H1 (cell line): ENCODE results near the gene ADAM19. TPM values are rescaled to one million over a fixed set of nuclear protein-coding genes. Genes with fewer than 3 reads are reported as not detected.
A peak's percentile ranks its signal among the peaks of the same experiment; 100 is the strongest.

Source experiments
- CTCF ChIA-PET: fragments of 300-600 bp; sonication (Branson Sonifier 250); formaldehyde crosslinking; loops from one replicate; lab custom pipeline; 2021; ENCODE audit not compliant: partially characterized antibody; lab: Charles Lee
- POLR2A ChIA-PET: fragments of 300-600 bp; sonication (Branson Sonifier 250); formaldehyde crosslinking; loops from one replicate; lab custom pipeline; 2021; ENCODE audit warnings: inconsistent platforms; ENCODE audit not compliant: partially characterized antibody; lab: Charles Lee
- DNase-seq, 2 experiments: peaks; one replicate each; pipeline versions ENCODE4 v3.0.0 to v3.0.0-alpha.2; 2010 to 2022; ENCODE audit warnings: low spot score in 2 of 2, low read depth in 1 of 2, mixed read lengths in 1 of 2
- FAIRE-seq: peaks from 2 replicates; lab custom pipeline; 2011; peaks lifted over from hg19 to GRCh38; lab: Jason Lieb, UNC
- H2AFZ ChIP-seq: 2 replicates; pipeline ENCODE4 v1.8.1; 2012; ENCODE audit warnings: low read length, inconsistent platforms
- H2AK5ac ChIP-seq: 2 replicates; pipeline ENCODE4 v1.6.1; 2013; ENCODE audit warnings: low read depth, low read length
- H2BK120ac ChIP-seq: replicated peaks from 2 replicates; pipeline ENCODE3; 2013; ENCODE audit warnings: low read depth, low read length, inconsistent platforms
- H2BK12ac ChIP-seq: 2 replicates; pipeline ENCODE4 v1.6.1; 2013; ENCODE audit warnings: low read depth, low read length
- H2BK15ac ChIP-seq: 2 replicates; pipeline ENCODE4 v1.6.1; 2013; ENCODE audit warnings: low read length
- H2BK20ac ChIP-seq: 2 replicates; pipeline ENCODE4 v1.6.1; 2013; ENCODE audit warnings: low read length
- H2BK5ac ChIP-seq: 2 replicates; pipeline ENCODE4 v1.6.1; 2013; ENCODE audit warnings: low read depth, low read length
- H3K14ac ChIP-seq: 2 replicates; pipeline ENCODE4 v1.6.1; 2013; ENCODE audit warnings: inconsistent platforms; ENCODE audit not compliant: insufficient read length
- H3K18ac ChIP-seq: 2 replicates; pipeline ENCODE4 v1.6.1; 2013; ENCODE audit warnings: low read length; ENCODE audit errors: extremely low read depth
- H3K23ac ChIP-seq: 2 replicates; pipeline ENCODE4 v1.6.1; 2013; ENCODE audit warnings: inconsistent platforms; ENCODE audit not compliant: insufficient read length
- H3K23me2 ChIP-seq: 2 replicates; pipeline ENCODE4 v1.6.1; 2013; ENCODE audit warnings: low read depth, low read length
- H3K27ac ChIP-seq: 2 replicates; pipeline ENCODE4 v1.6.1; 2011; ENCODE audit warnings: low read depth, low read length, inconsistent platforms
- H3K27me3 ChIP-seq, 4 experiments: replicated peaks in 1 of 4; 1 replicate in 1 of 4; 2 replicates in 3 of 4; pipeline versions ENCODE4 v1.6.1 to v1.8.1; 2011 to 2013; ENCODE audit warnings: low read length in 3 of 4, mild to moderate bottlenecking in 3 of 4, inconsistent platforms in 2 of 4, mixed read lengths in 2 of 4, moderate library complexity in 1 of 4; ENCODE audit not compliant: control insufficient read depth in 3 of 4, insufficient read depth in 3 of 4; ENCODE audit errors: extremely low read depth in 1 of 4
- H3K36me3 ChIP-seq, 4 experiments: 2 replicates each; pipeline versions ENCODE4 v1.6.1 to v1.8.1; 2011 to 2013; ENCODE audit warnings: mild to moderate bottlenecking in 4 of 4, low read length in 3 of 4, moderate library complexity in 2 of 4, control low read depth in 1 of 4, inconsistent platforms in 1 of 4; ENCODE audit not compliant: insufficient read depth in 4 of 4, control insufficient read depth in 2 of 4
- H3K4ac ChIP-seq: replicated peaks from 2 replicates; pipeline ENCODE3; 2013; ENCODE audit warnings: low read length, low read depth, mixed read lengths, inconsistent platforms; ENCODE audit not compliant: insufficient read length
- H3K4me1 ChIP-seq, 4 experiments: replicated peaks in 1 of 4; 1 replicate in 1 of 4; 2 replicates in 3 of 4; pipeline versions ENCODE4 v1.6.1 to v1.8.1; 2011 to 2013; ENCODE audit warnings: low read length in 3 of 4, inconsistent platforms in 2 of 4, mixed read lengths in 1 of 4; ENCODE audit not compliant: insufficient read depth in 4 of 4, control insufficient read depth in 3 of 4
- H3K4me2 ChIP-seq, 2 experiments: 2 replicates each; pipeline versions ENCODE4 v1.6.1 to v1.8.1; 2011 to 2013; ENCODE audit warnings: low read depth in 2 of 2, low read length in 2 of 2, control low read depth in 1 of 2, inconsistent platforms in 1 of 2, mild to moderate bottlenecking in 1 of 2; ENCODE audit not compliant: insufficient read depth in 1 of 2
- H3K4me3 ChIP-seq, 4 experiments: fragments of 200-600, 300-600 bp in 1 of 4; sonication (generic), shearing (Covaris generic), sonication (Bioruptor Twin) in 1 of 4; 2 replicates each; pipeline versions ENCODE4 v1.5.1 to v1.8.1; 2011 to 2016; ENCODE audit warnings: low read length in 4 of 4, low read depth in 3 of 4, control low read depth in 2 of 4, inconsistent platforms in 2 of 4, mild to moderate bottlenecking in 2 of 4, mixed read lengths in 1 of 4, moderate library complexity in 1 of 4; ENCODE audit not compliant: insufficient read depth in 2 of 4; ENCODE audit errors: extremely low read depth in 1 of 4
- H3K56ac ChIP-seq: replicated peaks from 2 replicates; pipeline ENCODE3; 2013; ENCODE audit warnings: low read depth, mild to moderate bottlenecking, mixed read lengths, low read length, inconsistent platforms; ENCODE audit not compliant: insufficient read length
- H3K79me1 ChIP-seq: 2 replicates; pipeline ENCODE4 v1.6.1; 2013; ENCODE audit warnings: low read depth, low read length, control low read depth
- H3K79me2 ChIP-seq, 2 experiments: 2 replicates each; pipeline versions ENCODE4 v1.6.1 to v1.8.1; 2012 to 2013; ENCODE audit warnings: low read length in 2 of 2, mild to moderate bottlenecking in 2 of 2, inconsistent platforms in 1 of 2; ENCODE audit not compliant: insufficient read depth in 2 of 2, control insufficient read depth in 1 of 2
- H3K9ac ChIP-seq, 4 experiments: replicated peaks in 1 of 4; 1 replicate in 1 of 4; 2 replicates in 3 of 4; pipeline versions ENCODE4 v1.6.1 to v1.8.1; 2011 to 2013; ENCODE audit warnings: low read depth in 3 of 4, low read length in 3 of 4, control low read depth in 2 of 4, mild to moderate bottlenecking in 2 of 4, moderate library complexity in 2 of 4, inconsistent platforms in 1 of 4; ENCODE audit errors: extremely low read depth in 1 of 4
- H3K9me3 ChIP-seq, 2 experiments: 2 replicates each; pipeline versions ENCODE4 v1.6.1 to v1.8.1; 2012 to 2013; ENCODE audit warnings: mild to moderate bottlenecking in 2 of 2, moderate library complexity in 2 of 2, control low read depth in 1 of 2, inconsistent platforms in 1 of 2, low read depth in 1 of 2, low read length in 1 of 2, mixed read lengths in 1 of 2; ENCODE audit not compliant: insufficient read depth in 2 of 2
- H4K20me1 ChIP-seq, 2 experiments: replicated peaks in 1 of 2; 2 replicates each; pipeline versions ENCODE3 to v1.8.1; 2011 to 2013; ENCODE audit warnings: inconsistent platforms in 2 of 2, low read length in 2 of 2, mild to moderate bottlenecking in 1 of 2; ENCODE audit not compliant: insufficient read depth in 2 of 2, control insufficient read depth in 1 of 2
- H4K5ac ChIP-seq: 2 replicates; pipeline ENCODE4 v1.6.1; 2013; ENCODE audit warnings: low read length, low read depth, mixed read lengths, inconsistent platforms; ENCODE audit not compliant: insufficient read length
- H4K8ac ChIP-seq: 2 replicates; pipeline ENCODE4 v1.8.0; 2013; ENCODE audit warnings: mild to moderate bottlenecking, moderate library complexity, low read length, inconsistent platforms; ENCODE audit not compliant: insufficient read depth; ENCODE audit errors: extremely low read depth
- H4K91ac ChIP-seq: replicated peaks from 2 replicates; pipeline ENCODE3; 2013; ENCODE audit warnings: low read length, mixed read lengths, inconsistent platforms; ENCODE audit not compliant: insufficient read length
- BACH1 ChIP-seq: IDR thresholded peaks from 2 replicates; pipeline ENCODE4 v1.6.1; 2012; ENCODE audit warnings: low read length, improper control_type of control experiment
- CBX8 ChIP-seq: fragments of 300-800, 300-1000 bp; sonication (generic); IDR thresholded peaks from 2 replicates; pipeline ENCODE4 v1.7.1; 2016; ENCODE audit warnings: low read depth, low read length, borderline replicate concordance
- CHD1 ChIP-seq: IDR thresholded peaks from 2 replicates; pipeline ENCODE4 v1.6.1; 2012; ENCODE audit warnings: low read depth, low read length, improper control_type of control experiment
- E2F6 ChIP-seq: IDR thresholded peaks from 2 replicates; pipeline ENCODE4 v1.6.1; 2012; ENCODE audit warnings: inconsistent platforms
- GABPA ChIP-seq: IDR thresholded peaks from 2 replicates; pipeline ENCODE4 v1.6.1; 2011; ENCODE audit warnings: mild to moderate bottlenecking, low read length, moderate library complexity, borderline replicate concordance; ENCODE audit not compliant: insufficient read depth
- JUND ChIP-seq: IDR thresholded peaks from 2 replicates; pipeline ENCODE4 v1.6.1; 2011; ENCODE audit warnings: mild to moderate bottlenecking, improper control_type of control experiment, low read length
- KDM1A ChIP-seq: fragments of 200-600, 300-600 bp; sonication (generic); IDR thresholded peaks from 2 replicates; pipeline ENCODE4 v1.7.1; 2016; ENCODE audit warnings: mild to moderate bottlenecking, low read length, borderline replicate concordance
- KDM4A ChIP-seq: IDR thresholded peaks from one replicate; pipeline ENCODE4 v1.7.1; 2012; ENCODE audit warnings: low read depth, mild to moderate bottlenecking, moderate library complexity, low read length, inconsistent platforms; ENCODE audit not compliant: severe bottlenecking
- MAX ChIP-seq: IDR thresholded peaks from 2 replicates; pipeline ENCODE4 v1.6.1; 2012; ENCODE audit warnings: inconsistent platforms
- POLR2A ChIP-seq, 2 experiments: IDR thresholded peaks; 1 replicate in 1 of 2; 2 replicates in 1 of 2; pipeline ENCODE4 v1.6.1; 2011; ENCODE audit warnings: low read depth in 2 of 2, low read length in 2 of 2, mild to moderate bottlenecking in 2 of 2; ENCODE audit errors: control extremely low read depth in 1 of 2
- RXRA ChIP-seq: IDR thresholded peaks from 2 replicates; pipeline ENCODE4 v1.6.1; 2011; ENCODE audit warnings: low read depth, mild to moderate bottlenecking, low read length, moderate library complexity; ENCODE audit not compliant: insufficient read depth
- SUZ12 ChIP-seq: fragments of 200-600 bp; sonication (generic); IDR thresholded peaks from 2 replicates; pipeline ENCODE4 v1.6.1; 2012; ENCODE audit warnings: mild to moderate bottlenecking, inconsistent platforms, low read length, moderate library complexity, mixed read lengths
- TAF1 ChIP-seq: IDR thresholded peaks from 2 replicates; pipeline ENCODE4 v1.6.1; 2011; ENCODE audit warnings: mild to moderate bottlenecking, low read depth, low read length
- TAF7 ChIP-seq: optimal IDR thresholded peaks from 2 replicates; pipeline ENCODE3; 2011; ENCODE audit warnings: low read depth, mild to moderate bottlenecking, inconsistent platforms, low read length, moderate library complexity, borderline replicate concordance
- WGBS, 2 experiments: shearing (Covaris generic) in 1 of 2; methylation state at CpG; one replicate each; pipeline versions ENCODE4 v1.1.6 to v1.1.7; 2013 to 2015; ENCODE audit warnings: low lambda C conversion rate in 2 of 2, mixed read lengths in 2 of 2, inconsistent platforms in 1 of 2, low coverage in 1 of 2, missing lambda C conversion rate in 1 of 2; ENCODE audit not compliant: insufficient replicate concordance in 2 of 2, insufficient coverage in 1 of 2, insufficient read length in 1 of 2; ENCODE audit errors: extremely low coverage in 1 of 2, missing lambda C conversion rate in 1 of 2; 5-methylcytosine and 5-hydroxymethylcytosine counted together
- polyA plus RNA-seq, 7 experiments: library from polyadenylated mRNA; depleted of rRNA in 3 of 7; stranded (reverse) in 5 of 7; unstranded in 2 of 7; fragments of >200 nt in 5 of 7; fragments of 200-250 nt in 2 of 7; gene quantifications; 1 replicate in 5 of 7; 2 replicates in 1 of 7; 4 replicates in 1 of 7; pipeline versions ENCODE4 v1.2.1 to v1.2.3, GENCODE V29; 2011 to 2013; ENCODE audit warnings: missing spikeins in 2 of 7, mixed read lengths in 2 of 7
- total RNA-seq: library from RNA; stranded (reverse); fragmentation: NEBNext Ultra II Directional; extraction: Animal tissue kit (Norgen Biotek cat#: 25700); gene quantifications from 2 replicates; pipeline ENCODE4 v1.2.1, GENCODE V29; 2021

Gene ADAM19
- total and polyA plus RNA-seq, 2 of the 8 experiments (the other 6 are each of a cell fraction or from before 2014, with no cell fraction given): 6.5 to 22.7 TPM

GRCh38 chr5:157576678-157577077 lies 1.1 kb upstream of the ADAM19 start:
- Histone ChIP-seq H2BK12ac (no peak overlapping the region), H2BK15ac (no peak overlapping the region), H4K5ac (no peak overlapping the region), H3K4me1 (peaks cover 2 to 4% (median 3%) of the 10 kb centered on the region in 4 experiments; a peak in 4 of 7 replicates), H3K56ac (no peak overlapping the region), H3K4me3 (peak overlapping the region in 1 of 4 experiments; percentile 76; a peak in 1 of 8 replicates), H3K36me3 (no peaks in the 10 kb centered on the region), H3K27ac (no peak overlapping the region), H3K27me3 (peaks cover 0 to 12% (median 7%) of the 10 kb centered on the region in 4 experiments; a peak in 5 of 7 replicates), H3K23ac (no peak overlapping the region), H2AK5ac (no peak overlapping the region), H3K79me1 (no peaks in the 10 kb centered on the region), H2AFZ (no peak overlapping the region), H2BK5ac (no peak overlapping the region), H3K9ac (no peak overlapping the region), H3K9me3 (no peaks in the 10 kb centered on the region), H4K91ac (no peak overlapping the region), H3K14ac (no peak overlapping the region), H3K79me2 (no peaks in the 10 kb centered on the region; a peak in 1 of 4 replicates), H2BK20ac (peak overlapping the region; percentile 36; the same call in 1 of the 2 replicates), H3K4me2 (peak overlapping the region; percentile 70 to 72; a peak in 1 of 4 replicates), H3K23me2 (peaks cover 6% of the 10 kb centered on the region; the same call in 1 of the 2 replicates), H4K20me1 (no peaks in the 10 kb centered on the region), H4K8ac (no peak overlapping the region), H3K18ac (no peak overlapping the region), H2BK120ac (no peak overlapping the region), H3K4ac (no peak overlapping the region)
- FAIRE-seq (no peak), DNase-seq (no peak)
- ChIA-PET CTCF (interaction anchor here (0.6 kb wide), 1 partner anchor 185 kb away, joined by 3 read pairs; no protein-coding TSS in a partner anchor), POLR2A (no interaction called here)
- 89% methylated on average over 4 of the region's 4 CpGs; no CpG with 5 or more reads in 1 of the 2 experiments for WGBS, 2 experiments
- no peak for TF ChIP-seq POLR2A (IDR thresholded peaks at IDR 0.05; ENCODE audit: control extremely low read depth in 1 of 2, low read depth in 2 of 2, low read length in 2 of 2)
- no peak for TF ChIP-seq JUND
- TF ChIP-seq KDM1A: no peak
- TF ChIP-seq KDM4A: no peak
- TF ChIP-seq BACH1: no peak
- TF ChIP-seq GABPA: no peak
- no peak for TF ChIP-seq TAF1
- TF ChIP-seq CHD1: no peak
- TF ChIP-seq TAF7: no peak
- TF ChIP-seq RXRA: no peak
- TF ChIP-seq SUZ12: no peak
- TF ChIP-seq E2F6: no peak
- TF ChIP-seq MAX: no peak
- no peak for TF ChIP-seq CBX8
